GM19438 (cell line): ENCODE data around the gene PFKFB4.
"Not testable (repeated sequence)": the region's sequence is repeated elsewhere in the genome, so short reads cannot be mapped to it uniquely, and the experiment has no call there.

Source experiments
- ATAC-seq: cut with Tn5 transposase; IDR thresholded peaks from one replicate; pipeline ENCODE4 v1.9.1; 2021; ENCODE audit warnings: low read depth; ENCODE audit not compliant: unreplicated experiment

Gene PFKFB4

GRCh38 chr3:48535578-48535977, 21.0 kb downstream of the PFKFB4 start:
- no peak for ATAC-seq

GRCh38 chr3:48532977-48533337, 23.6 kb downstream of the PFKFB4 start:
- no peak for ATAC-seq

GRCh38 chr3:48532271-48532976, 24.2 kb downstream of the PFKFB4 start:
- no peak for ATAC-seq

- not testable (repeated sequence) for ATAC-seq
These were observed 25.9 kb downstream of the PFKFB4 start for GRCh38 chr3:48530701-48531100.

GRCh38 chr3:48528754-48529153, 27.8 kb downstream of the PFKFB4 start:
- no peak for ATAC-seq

- ATAC-seq = no peak
These were observed 28.6 kb downstream of the PFKFB4 start for GRCh38 chr3:48528048-48528447.

- no peak for ATAC-seq
These were observed 31.6 kb downstream of the PFKFB4 start for GRCh38 chr3:48524970-48525369.

- no peak for ATAC-seq
These were observed 35.0 kb downstream of the PFKFB4 start for GRCh38 chr3:48521635-48522034.

GRCh38 chr3:48519277-48519643, 37.3 kb downstream of the PFKFB4 start:
- ATAC-seq = no peak

GRCh38 chr3:48518638-48519276, 37.8 kb downstream of the PFKFB4 start:
- ATAC-seq = no peak

- ATAC-seq = no peak
These were observed 38.5 kb downstream of the PFKFB4 start for GRCh38 chr3:48518069-48518468.

- ATAC-seq = no peak
These were observed 40.0 kb downstream of the PFKFB4 start for GRCh38 chr3:48516571-48516970.

- ATAC-seq = no peak
These were observed 42.0 kb downstream of the PFKFB4 start for GRCh38 chr3:48514431-48515227.

- ATAC-seq = no peak
These were observed 45.1 kb downstream of the PFKFB4 start for GRCh38 chr3:48511551-48511950.

- no peak for ATAC-seq
These were observed 49.1 kb downstream of the PFKFB4 start for GRCh38 chr3:48507256-48508061.

- no peak for ATAC-seq
These were observed 50.6 kb downstream of the PFKFB4 start for GRCh38 chr3:48505968-48506504.

GRCh38 chr3:48505146-48505545, 51.5 kb downstream of the PFKFB4 start:
- no peak for ATAC-seq

GRCh38 chr3:48504051-48504946, 52.3 kb downstream of the PFKFB4 start, which contains the start of gene SHISA5:
Gene SHISA5, minus strand, starts transcription at chr3:48504174. Its CDS starts 80 bp downstream, at chr3:48504094.
- ATAC-seq = no peak

GRCh38 chr3:48503401-48504050, 53.1 kb downstream of the PFKFB4 start:
- ATAC-seq = no peak
